Osteoblast (primary cell): ENCODE measurements around the gene FOXB1. TPM values are rescaled to one million over a fixed set of nuclear protein-coding genes. Genes with fewer than 3 reads are reported as not detected.

Experiments used
- DNase-seq: peaks from one replicate; pipeline ENCODE4 v3.0.0; 2011; ENCODE audit warnings: low spot score, mixed read lengths; ENCODE audit not compliant: insufficient read length; ENCODE audit errors: missing footprints
- H2AFZ ChIP-seq: 2 replicates; pipeline ENCODE4 v1.6.0; 2011; ENCODE audit warnings: mild to moderate bottlenecking, low read length
- H3K27ac ChIP-seq: 2 replicates; pipeline ENCODE4 v1.5.1; 2011; ENCODE audit warnings: mild to moderate bottlenecking, low read depth, low read length, moderate library complexity
- H3K27me3 ChIP-seq: 2 replicates; pipeline ENCODE4 v1.6.0; 2012; ENCODE audit warnings: mild to moderate bottlenecking, control low read depth, inconsistent platforms, low read length, moderate library complexity; ENCODE audit not compliant: insufficient read depth
- H3K36me3 ChIP-seq: 2 replicates; pipeline ENCODE4 v1.5.1; 2011; ENCODE audit warnings: mild to moderate bottlenecking, low read length, control low read depth, moderate library complexity; ENCODE audit not compliant: insufficient read depth
- H3K4me1 ChIP-seq: 2 replicates; pipeline ENCODE4 v1.5.1; 2011; ENCODE audit warnings: mild to moderate bottlenecking, low read length, control low read depth, moderate library complexity; ENCODE audit not compliant: insufficient read depth
- H3K4me2 ChIP-seq: 2 replicates; pipeline ENCODE4 v1.6.0; 2011; ENCODE audit warnings: mild to moderate bottlenecking, low read length; ENCODE audit not compliant: insufficient read depth
- H3K4me3 ChIP-seq: fragments of 200-600 bp; sonication (generic); 3 replicates; pipeline ENCODE4 v1.5.1; 2012; ENCODE audit warnings: mild to moderate bottlenecking, low read length, inconsistent platforms; ENCODE audit not compliant: insufficient read depth
- H3K79me2 ChIP-seq: 2 replicates; pipeline ENCODE4 v1.6.0; 2012; ENCODE audit warnings: mild to moderate bottlenecking, low read length, control low read depth, inconsistent platforms; ENCODE audit not compliant: insufficient read depth
- H3K9me3 ChIP-seq: 2 replicates; pipeline ENCODE4 v1.5.1; 2011; ENCODE audit warnings: low read depth, low read length, control low read depth
- H4K20me1 ChIP-seq: 2 replicates; pipeline ENCODE4 v1.6.0; 2012; ENCODE audit warnings: mild to moderate bottlenecking, low read length, control low read depth; ENCODE audit not compliant: insufficient read depth
- CTCF ChIP-seq: IDR thresholded peaks from 2 replicates; pipeline ENCODE4 v1.5.1; 2011; ENCODE audit warnings: mild to moderate bottlenecking, low read depth, low read length, moderate library complexity; ENCODE audit errors: extremely low read depth
- total RNA-seq: library from RNA; depleted of rRNA; stranded (reverse); fragments of >200 nt; gene quantifications from 2 replicates; pipeline ENCODE4 v1.2.3, GENCODE V29; 2012

The FOXB1 gene
- total RNA-seq, 1 donor = not detected

- Histone ChIP-seq H3K4me2 (no peak overlapping the region), H2AFZ (no peak overlapping the region), H3K4me1 (no peaks in the 10 kb centered on the region), H3K36me3 (no peaks in the 10 kb centered on the region), H3K4me3 (no peak overlapping the region), H3K79me2 (no peaks in the 10 kb centered on the region), H4K20me1 (no peaks in the 10 kb centered on the region), H3K27ac (no peak overlapping the region), H3K9me3 (no peaks in the 10 kb centered on the region), H3K27me3 (peaks cover 99% of the 10 kb centered on the region)
- peak; percentile 42 for DNase-seq
- TF ChIP-seq CTCF = no peak
Observed at GRCh38 chr15:60000824-60001609, 3.1 kb upstream of the FOXB1 start.

- no peaks in the 10 kb centered on the region for H3K9me3 ChIP-seq
- H3K4me2 ChIP-seq = no peak overlapping the region
- no peak overlapping the region for H3K4me3 ChIP-seq
- H4K20me1 ChIP-seq = no peaks in the 10 kb centered on the region
- no peak overlapping the region for H2AFZ ChIP-seq
- H3K4me1 ChIP-seq = peaks cover 5% of the 10 kb centered on the region
- peaks cover 99% of the 10 kb centered on the region for H3K27me3 ChIP-seq
- no peaks in the 10 kb centered on the region for H3K36me3 ChIP-seq
- H3K79me2 ChIP-seq = no peaks in the 10 kb centered on the region
- DNase-seq = peak; percentile 72
- TF ChIP-seq CTCF = no peak
- H3K27ac ChIP-seq = no peak overlapping the region
Observed at GRCh38 chr15:60001610-60002527, 2.2 kb upstream of the FOXB1 start.

GRCh38 chr15:60002528-60003218 is 1.4 kb upstream of the FOXB1 start:
- H3K79me2 ChIP-seq = no peaks in the 10 kb centered on the region
- no peaks in the 10 kb centered on the region for H3K36me3 ChIP-seq
- H3K9me3 ChIP-seq = no peaks in the 10 kb centered on the region
- peaks cover 5% of the 10 kb centered on the region for H3K4me1 ChIP-seq
- no peak overlapping the region for H2AFZ ChIP-seq
- H3K4me2 ChIP-seq = no peak overlapping the region
- H3K27ac ChIP-seq = no peak overlapping the region
- peaks cover 99% of the 10 kb centered on the region for H3K27me3 ChIP-seq
- no peak overlapping the region for H3K4me3 ChIP-seq
- H4K20me1 ChIP-seq = no peaks in the 10 kb centered on the region
- no peak for TF ChIP-seq CTCF
- DNase-seq = peak; percentile 77
